Lung microvascular endothelial cell (primary cell): ENCODE measurements around the gene LRCOL1. TPM values are rescaled to one million over a fixed set of nuclear protein-coding genes. Genes with fewer than 3 reads are reported as not detected.

Experiments used
- DNase-seq, 2 donors: peaks; one replicate each; pipeline versions ENCODE4 v3.0.0 to v3.0.0-alpha.2; 2010; ENCODE audit warnings: low read depth in 2 of 2
- total RNA-seq: library from RNA; depleted of rRNA; stranded (reverse); fragments of >200 nt; gene quantifications from 2 replicates; pipeline ENCODE4 v1.2.1, GENCODE V29; 2014

LRCOL1 gene
- total RNA-seq = 1.3 and 2.2 TPM in 2 replicates

DNA sequence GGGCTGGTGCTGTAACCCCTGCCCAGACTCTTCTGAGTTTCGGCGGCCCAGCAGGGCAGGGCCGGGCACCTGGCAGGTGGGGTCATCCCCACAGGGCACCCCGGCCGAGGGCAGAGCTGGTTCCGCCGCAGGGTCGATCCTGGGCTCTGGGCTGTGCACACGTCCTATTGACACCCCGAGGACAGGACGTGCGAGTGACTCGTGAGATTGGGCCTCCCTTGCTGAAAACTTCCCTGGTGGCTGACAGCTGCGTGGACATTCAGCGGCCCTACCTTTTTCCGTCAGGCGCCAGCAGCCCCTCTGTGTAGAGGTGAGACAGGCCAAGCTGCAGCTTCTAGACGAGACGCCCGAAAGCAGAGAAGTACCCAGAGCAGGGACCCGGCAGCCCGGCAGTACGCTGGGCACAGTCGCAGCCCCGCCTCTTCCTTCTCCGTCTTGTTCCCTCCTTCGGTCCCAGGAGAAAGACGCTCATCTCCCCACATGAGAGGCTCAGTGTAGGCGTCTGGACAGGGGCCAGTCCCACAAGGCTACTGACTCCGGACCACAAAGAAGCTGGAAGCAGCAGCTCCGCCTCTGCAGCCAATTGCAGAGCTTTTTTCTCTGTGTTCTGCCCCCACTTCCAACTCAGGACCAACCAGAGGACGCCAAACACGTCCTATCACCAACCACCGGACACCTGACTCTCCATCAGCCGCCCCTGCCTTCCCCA lies at the start of gene LRCOL1:
Gene LRCOL1, minus strand, starts transcription at position 532 of the 709 bp plus-strand sequence. CDS start 4,331 bp downstream, outside the sequence.
- DNase-seq = peak in 1 of 2 donors; percentile 58

DNA sequence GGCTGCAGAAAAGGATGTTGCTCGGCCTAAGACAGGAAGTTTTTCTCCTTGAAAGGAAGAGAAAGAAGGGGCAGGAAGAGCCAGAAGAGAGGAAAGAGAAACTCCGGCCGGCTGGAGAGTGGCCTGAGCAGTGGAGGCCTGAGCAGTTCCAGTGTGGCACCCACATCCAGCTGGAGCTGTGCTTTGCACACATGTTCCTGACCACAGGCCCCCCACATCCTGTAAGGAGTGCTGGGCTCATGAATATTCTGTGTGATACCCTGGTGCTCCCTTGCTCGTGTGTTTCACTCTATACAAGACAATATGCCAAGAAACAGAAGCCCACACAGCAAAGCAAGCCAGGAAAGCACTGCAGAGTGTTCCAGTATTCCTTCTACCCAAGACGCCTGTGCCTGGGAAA lies 49.7 kb upstream of the LRCOL1 start:
- DNase-seq = no peak

DNA sequence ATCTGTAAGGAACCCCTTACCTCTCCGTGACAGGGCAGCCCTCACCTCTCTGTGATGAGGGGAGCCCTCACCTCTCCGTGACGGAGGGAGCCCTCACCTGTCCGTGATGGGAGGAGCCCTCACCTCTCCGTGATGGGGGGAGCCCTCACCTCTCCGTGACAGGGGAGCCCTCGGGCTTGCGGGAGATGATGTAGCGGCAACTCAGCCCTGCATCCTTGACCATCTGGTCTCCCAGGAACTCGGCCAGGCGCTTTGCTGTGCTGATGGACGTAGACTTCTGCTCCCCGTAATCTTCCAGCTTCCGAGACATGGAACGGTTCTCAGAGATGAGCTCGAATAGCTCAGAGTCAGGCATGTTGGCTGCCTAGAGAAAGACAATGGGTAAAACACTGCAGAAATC lies 48.8 kb upstream of the LRCOL1 start:
- DNase-seq = no peak

DNA sequence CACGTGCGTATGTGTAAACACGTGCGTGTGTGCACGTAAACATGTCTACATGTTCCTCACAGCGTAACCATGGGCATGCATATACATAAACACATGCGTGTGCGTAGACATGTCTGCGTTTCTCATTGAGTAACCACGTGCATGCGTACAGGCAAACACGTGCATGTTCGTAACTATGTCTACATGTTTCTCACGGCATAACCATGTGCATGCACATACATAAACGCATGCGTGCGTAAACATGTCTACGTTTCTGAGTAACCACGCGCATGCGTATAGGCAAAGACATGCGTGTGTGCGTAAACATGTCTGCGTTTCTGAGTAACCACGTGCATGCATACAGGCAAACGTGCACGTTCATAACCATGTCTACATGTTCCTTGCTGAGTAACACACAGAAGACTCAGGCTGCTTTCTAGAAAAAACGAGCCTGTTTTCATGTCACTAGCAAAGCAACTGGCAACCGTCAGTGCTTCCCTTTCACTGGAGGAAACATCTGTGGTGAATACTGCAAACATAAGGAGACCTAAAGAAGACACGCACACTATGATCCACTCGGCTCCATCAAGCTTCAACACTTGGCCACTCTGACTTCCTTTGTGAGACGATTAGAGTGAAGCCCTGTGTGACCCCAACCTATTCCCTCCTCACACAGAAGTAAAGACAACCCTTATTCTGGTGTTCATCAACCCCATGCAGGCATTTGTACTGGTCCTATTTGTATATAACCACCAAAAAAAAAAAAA lies 47.9 kb upstream of the LRCOL1 start:
- no peak for DNase-seq

DNA sequence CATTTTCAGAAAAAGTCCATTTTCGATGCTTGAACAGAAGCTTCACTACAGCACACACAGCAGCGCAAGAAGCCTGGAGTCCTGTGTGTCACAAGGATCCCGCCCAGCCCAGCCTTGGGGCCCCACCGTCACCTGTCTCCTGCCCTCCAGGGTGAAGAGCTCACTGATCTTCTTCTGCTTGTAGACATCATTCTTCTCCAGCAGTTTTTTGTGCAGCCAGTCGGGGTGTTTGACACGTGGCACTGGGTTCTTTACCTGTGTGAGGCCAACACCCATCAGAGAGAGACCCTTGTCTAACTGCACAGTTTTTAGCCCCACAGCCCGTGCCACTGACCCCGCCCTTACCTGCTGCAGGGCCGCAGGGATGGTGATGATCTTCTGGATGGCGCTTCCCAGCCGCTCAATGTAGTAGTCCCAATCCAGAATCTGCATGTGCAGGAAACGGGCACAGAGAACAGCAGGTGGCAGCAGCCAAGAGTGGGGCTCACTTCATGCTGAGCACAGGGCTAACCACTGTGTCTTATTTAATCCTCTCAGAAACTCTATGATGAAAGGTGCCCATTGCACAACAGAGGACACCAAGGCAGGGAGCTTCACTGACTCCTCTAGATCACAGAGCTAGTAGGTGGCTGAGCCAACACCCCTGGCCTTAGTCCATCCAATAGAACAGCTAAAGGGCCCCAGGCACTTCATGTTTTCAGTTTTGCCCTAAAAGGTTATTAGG lies 46.8 kb upstream of the LRCOL1 start:
- no peak for DNase-seq

DNA sequence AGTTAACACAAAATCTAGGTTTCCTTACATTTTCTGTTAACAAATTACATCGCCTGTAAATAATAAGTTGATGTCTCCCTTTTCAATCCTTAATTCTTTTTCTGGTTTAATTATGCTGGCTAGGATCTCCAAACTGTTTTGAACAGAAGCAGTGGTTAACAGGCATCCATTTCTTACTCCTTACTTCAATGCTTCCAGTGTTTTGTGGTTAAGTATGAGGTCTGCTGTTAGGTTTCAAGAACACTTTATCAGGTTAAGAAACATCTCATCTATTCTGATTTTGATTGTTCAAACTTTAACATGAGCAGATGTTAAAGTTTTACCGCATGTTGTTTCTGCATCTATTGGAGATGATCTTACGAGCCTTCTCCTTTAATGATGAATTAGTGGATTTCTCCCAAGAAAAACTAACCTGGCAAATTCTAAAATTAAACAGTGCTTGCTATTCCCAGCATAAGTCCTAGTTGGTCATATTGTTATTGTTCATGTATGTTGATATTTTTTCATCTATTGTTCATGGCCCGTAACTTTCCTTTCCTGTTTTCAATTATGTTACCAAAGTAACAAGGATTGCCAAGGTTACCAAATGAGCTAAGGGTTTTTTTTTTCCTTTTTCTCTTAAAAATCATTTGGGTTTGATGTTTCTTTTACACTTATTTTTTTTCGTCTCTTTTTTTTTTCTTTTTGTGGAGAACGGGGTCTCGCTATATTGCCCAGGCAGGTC lies 43.3 kb upstream of the LRCOL1 start:
- peak; percentile 83 to 87 for DNase-seq

DNA sequence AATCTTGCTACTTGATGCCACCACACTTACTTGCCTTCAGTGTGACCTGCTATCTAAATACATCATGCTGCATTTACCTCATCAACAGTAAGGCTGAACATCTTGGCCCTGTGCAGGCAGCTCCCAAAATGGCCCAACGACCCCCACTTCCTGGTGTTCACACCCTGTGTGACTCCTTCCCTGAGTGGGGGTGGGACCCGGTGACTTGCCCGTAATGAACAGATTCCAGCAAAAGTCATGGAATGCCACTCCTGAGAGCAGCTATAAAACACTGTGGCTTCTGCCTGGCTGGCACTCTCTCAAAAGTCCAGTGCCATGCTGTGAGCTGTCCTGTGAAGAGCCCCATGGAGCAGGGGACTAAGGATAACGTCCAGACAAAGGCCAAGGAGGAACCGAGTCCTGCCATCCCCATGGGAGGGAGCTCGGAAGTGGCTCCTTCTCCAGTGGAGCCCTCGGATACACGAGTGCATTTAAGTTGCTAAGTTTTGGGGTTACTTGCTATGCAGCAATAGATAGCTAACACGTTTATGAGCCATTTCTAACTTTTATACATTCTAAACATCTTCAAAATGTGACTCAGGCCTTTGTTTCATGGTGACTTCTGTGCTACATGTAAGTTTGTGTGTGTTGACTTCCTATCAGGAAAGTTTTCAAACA lies 41.2 kb upstream of the LRCOL1 start:
- DNase-seq = no peak

DNA sequence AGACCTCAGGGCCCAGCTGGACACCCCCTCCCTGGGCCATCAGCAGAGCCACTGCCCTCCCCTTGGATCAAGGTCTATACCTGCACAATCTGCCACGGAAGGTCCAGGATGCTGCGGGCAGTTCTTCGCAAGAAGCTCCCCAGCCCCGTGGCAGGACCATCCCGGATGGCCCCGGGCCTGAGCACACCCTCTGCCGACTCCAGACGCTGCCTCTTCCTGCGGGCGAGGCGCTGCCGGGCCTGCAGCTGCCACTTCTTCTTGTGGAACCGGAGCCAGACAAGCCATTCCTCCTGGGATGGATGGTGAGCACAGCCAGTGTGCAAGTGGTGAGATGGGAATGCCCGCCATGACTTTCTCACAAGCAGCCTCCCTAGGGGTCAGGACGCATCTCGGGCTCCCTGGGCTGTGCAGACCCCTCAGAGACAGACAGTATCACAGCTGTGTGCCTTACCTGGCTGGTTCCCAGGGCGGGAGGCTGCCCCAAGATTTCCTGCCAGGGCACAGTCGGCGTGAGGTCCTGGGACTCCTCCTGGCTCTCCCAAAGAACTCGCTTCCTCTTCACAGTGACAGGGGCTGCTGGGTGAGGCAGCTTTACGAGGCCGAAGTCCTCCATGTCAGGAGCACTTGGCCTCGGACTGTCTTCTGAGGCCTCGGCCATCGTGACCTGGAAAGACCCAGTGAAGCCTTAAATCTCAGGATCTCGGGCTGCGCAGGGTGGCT lies 39.0 kb upstream of the LRCOL1 start:
- no peak for DNase-seq

DNA sequence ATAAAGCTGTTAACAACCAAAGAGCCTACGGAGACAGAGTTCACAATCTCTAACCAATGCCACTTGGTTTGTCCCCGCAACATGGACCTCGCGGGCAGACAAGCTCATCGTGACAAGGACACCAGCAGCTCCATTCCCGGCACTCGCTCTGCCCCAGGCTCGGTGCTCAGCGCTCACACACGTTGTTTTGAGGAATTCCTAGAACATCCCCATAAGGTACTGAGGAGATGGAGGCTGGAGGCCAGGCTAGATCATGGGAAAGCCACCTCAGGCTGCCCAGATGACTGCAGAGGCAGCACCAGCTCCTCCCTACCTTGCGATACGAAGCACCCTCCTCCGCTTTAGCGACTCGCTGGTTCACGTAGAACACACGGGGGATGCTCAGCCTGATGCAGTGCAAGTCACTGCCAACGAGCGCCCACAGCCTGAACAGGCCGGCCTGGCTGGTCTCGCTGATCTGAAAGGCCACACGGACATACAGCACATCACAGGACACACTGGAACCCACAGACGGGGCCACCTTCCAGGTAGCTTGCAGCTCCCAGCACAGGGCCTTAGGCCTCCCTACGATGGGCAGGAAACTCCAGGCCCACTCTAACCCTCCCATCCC lies 38.3 kb upstream of the LRCOL1 start:
- DNase-seq = no peak

DNA sequence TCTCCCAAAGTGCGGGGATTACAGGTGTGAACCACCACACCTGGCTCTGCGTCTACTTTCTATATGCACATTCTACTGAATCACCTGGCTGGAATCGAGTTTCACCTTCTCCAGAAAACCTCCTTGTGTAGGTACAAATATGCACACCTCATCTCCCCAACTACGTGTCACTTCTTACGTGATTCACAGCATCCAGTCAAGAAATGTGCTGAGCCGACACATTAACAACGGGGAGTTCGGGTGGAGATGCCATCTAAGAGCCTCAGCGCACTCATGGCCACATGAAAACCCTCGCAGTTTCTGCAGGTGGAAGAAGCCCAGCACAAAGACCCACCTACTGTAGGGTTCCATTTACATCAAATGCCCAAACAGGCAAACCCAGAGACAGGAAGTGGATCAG lies 37.5 kb upstream of the LRCOL1 start:
- DNase-seq = no peak

DNA sequence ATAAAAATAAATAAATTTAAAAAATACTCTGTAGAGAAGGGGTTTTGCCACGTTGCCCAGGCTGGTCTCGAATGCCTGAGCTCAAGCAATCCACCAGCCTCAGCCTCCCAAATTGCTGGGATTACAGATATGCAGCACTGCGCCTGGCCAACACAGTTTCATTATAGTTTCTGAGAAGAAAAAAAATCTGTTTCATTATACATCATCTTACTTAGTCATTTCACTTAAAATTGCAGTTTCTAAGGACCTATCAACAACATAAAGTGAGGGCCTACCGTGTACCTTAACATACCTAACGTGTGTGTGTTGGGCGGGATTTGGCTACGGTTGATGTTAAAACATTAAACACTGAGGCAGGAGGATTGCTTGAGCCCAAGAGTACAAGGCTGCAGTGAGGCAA lies 36.5 kb upstream of the LRCOL1 start:
- no peak for DNase-seq

DNA sequence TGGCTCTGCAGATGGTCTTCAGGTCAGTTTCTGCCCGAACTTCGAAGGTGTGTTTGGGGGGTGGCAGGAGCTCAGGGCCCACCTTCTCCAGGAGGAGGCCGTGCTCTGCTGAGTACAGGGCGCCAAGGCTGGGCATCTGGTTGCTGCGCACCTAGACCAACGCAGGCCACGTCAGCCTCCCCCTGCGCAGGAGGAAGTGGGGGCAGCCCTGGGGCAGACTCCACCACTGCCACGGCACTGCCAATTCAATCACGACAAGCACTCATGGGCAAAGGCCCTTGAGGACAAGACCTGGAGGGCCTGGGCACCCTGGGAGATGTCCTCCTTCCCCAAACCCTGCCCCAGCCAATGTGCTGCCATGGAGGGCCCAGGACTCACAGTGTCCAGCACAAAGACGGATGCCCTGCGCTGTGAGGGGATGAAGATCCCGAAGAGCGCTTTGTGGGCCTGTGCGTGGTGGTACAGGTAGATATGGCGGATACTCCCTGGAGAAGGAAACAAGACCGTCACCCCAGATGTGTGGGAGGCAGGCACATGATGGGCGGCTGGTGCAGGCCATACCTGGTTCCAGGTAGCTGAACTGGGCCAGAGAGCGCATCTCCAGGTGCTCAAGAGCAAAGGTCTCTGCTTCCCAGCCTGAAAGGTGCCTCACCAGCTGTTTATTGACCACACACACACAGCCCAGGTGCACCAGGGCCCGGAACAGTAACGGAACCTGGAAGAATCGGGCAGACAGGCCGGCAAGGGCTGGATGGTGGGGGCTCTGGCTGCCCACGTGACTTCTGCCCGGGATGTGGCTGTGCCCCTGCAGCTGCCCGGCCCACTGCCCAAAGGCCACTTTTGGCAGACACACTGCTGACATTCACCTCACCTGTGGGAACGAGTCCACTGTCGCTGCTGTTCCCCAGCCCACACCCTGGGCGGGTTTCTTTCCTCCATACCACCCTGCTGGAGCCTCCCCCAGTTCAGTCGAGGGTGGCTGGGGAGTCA lies 32.8 kb upstream of the LRCOL1 start:
- DNase-seq = no peak

DNA sequence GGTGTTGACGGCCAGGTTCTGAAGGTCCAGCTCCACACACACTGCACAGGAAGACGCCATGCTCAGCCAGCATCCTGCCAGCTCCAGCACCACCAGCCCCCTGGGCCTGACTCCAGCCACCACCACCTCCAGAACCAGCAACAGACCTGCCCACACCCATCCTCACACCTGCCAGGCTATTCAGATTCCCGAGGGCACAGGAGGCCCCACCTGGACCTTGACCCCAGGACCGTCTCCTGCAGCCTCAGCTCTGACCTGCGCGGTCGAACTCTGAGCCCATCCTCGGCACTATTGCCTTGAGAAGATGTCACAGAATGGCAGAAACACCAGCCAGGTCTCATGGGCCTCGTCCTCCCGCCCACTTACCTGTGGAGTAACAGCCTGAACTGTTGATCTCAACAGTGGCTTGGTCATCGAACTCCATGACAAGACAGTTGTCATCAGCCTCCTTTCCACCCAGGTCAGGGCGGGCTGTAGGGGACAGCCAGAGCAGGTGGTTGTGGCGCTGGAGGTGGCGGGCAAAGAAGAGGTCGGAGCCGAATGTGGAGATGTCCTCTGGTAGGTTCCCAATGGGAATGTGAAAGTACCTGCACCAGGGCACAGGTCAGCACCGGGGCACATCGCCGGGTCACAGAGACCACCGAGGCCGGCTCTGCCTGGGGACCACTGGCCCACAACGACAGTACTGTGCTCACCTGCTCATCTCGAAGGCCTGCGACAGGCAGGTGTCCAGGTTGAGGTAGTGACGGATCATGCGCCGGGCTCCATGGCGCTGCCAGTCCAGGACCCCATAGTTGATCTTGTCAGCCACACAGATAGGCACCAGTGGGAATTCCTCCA lies 31.6 kb upstream of the LRCOL1 start:
- DNase-seq = no peak

DNA sequence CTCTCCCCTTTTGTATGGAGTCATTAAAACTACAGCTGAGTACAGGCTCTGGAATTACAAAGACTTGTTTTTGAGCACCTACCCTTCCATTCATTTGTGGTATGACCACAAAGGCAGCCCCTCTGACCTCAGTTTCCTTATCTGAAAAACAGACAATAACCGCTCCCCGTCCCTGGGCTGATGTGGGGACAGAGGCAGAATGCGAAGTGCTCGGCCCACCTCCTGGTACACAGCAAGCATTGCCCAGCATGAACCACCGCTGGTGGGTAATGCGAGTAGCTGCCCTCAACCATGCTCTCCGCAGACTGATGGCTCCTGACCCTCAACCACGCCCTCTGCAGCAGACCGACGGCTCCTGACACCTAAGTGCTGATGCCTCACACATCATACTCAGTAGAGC lies 30.6 kb upstream of the LRCOL1 start:
- no peak for DNase-seq

DNA sequence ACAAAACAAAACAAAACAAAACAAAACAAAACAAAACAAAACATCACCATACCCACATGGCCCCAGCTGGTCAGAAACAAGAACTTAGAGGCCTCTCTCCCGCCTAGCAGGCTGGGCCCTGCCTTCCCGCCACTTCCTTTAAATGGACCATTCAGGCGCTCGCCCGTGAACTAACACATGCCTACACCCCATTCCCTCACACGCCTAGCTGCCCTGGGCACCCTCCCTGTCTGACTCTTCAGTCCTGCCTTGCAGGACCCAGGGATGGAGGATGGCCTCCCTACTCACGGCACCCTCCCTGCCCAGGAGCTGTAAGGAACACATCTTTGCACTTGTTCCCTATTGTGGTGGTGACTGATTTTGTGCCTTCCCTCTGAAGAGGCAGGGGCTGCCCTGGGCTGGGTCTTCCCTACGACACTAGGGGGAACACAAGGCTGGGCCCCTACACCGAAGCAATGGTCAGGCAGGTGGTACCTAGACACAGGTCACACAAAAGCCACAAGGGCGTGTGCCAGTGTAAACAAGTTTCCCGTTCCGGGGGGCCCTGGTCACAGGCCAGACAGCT lies 29.7 kb upstream of the LRCOL1 start:
- no peak for DNase-seq

DNA sequence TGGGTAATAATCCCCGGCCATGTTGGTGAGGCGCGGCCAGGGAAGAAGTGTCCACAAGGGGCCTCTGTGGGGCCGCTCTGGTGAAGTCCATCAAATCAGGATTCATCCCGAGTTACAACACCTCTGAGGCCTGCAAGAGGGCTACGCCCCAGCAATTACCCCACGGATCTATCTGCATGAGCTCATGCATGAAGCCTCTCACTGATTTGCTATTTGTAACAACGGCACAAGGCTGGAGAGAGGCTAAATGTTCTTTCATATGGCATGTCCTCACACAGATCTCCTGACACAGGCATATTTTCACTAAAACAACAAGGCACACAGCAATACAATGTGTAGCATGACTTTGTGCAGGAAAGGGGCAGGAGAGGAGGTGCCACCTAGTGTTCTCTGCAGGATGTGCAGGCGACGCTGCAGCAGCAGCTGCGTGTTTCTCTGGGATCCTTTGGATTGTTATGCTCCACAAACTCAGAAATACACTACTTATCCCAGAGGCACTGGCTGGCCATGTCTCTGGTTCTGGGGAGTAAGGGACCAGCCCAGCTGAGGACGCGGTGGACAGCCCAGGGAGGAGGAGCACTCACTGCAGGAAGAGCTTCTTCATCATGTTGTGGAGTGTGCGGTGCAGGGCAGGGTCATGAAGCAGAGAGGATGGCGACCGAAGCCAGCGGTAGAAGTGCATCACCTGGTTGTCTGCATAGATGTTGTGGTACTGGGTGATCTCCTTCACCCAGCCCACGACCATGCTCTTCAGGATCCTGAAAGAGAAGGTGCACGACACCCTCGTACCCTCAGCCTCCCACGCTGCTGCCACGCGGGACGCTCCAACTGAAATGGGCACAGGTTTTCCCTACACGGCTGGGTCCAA lies 28.4 kb upstream of the LRCOL1 start:
- DNase-seq = peak; percentile 58 to 83

DNA sequence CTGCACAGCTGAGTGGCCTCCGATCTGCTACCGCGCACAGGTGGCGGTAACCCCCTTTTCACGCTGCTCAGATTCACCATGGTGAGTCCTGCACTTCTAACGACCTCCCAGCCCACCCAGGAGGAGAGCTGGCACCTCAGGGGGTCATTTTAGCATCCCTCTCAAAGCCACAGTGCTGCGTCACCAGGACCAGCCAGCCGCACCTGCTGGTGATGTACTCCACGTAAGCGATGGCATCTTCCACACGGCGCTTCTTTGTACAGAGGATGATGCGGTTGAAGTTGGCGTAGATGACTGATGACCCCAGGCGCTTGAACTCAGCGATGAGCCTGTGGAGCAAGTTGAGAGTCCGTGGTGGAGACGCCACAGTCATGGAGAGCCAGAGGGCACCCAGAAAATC lies 27.4 kb upstream of the LRCOL1 start:
- no peak for DNase-seq
